H1 (cell line): Measurements from ENCODE around the gene SORBS1. TPM values are rescaled to one million over a fixed set of nuclear protein-coding genes. Genes with fewer than 3 reads are reported as not detected.

Experiments
- CTCF ChIA-PET: fragments of 300-600 bp; sonication (Branson Sonifier 250); formaldehyde crosslinking; loops from one replicate; lab custom pipeline; 2021; ENCODE audit not compliant: partially characterized antibody; lab: Charles Lee
- POLR2A ChIA-PET: fragments of 300-600 bp; sonication (Branson Sonifier 250); formaldehyde crosslinking; loops from one replicate; lab custom pipeline; 2021; ENCODE audit warnings: inconsistent platforms; ENCODE audit not compliant: partially characterized antibody; lab: Charles Lee
- DNase-seq, 2 experiments: peaks; one replicate each; pipeline versions ENCODE4 v3.0.0 to v3.0.0-alpha.2; 2010 to 2022; ENCODE audit warnings: low spot score in 2 of 2, low read depth in 1 of 2, mixed read lengths in 1 of 2
- FAIRE-seq: peaks from 2 replicates; lab custom pipeline; 2011; peaks lifted over from hg19 to GRCh38; lab: Jason Lieb, UNC
- H2AFZ ChIP-seq: 2 replicates; pipeline ENCODE4 v1.8.1; 2012; ENCODE audit warnings: low read length, inconsistent platforms
- H2AK5ac ChIP-seq: 2 replicates; pipeline ENCODE4 v1.6.1; 2013; ENCODE audit warnings: low read depth, low read length
- H2BK120ac ChIP-seq: replicated peaks from 2 replicates; pipeline ENCODE3; 2013; ENCODE audit warnings: low read depth, low read length, inconsistent platforms
- H2BK12ac ChIP-seq: 2 replicates; pipeline ENCODE4 v1.6.1; 2013; ENCODE audit warnings: low read depth, low read length
- H2BK15ac ChIP-seq: 2 replicates; pipeline ENCODE4 v1.6.1; 2013; ENCODE audit warnings: low read length
- H2BK20ac ChIP-seq: 2 replicates; pipeline ENCODE4 v1.6.1; 2013; ENCODE audit warnings: low read length
- H2BK5ac ChIP-seq: 2 replicates; pipeline ENCODE4 v1.6.1; 2013; ENCODE audit warnings: low read depth, low read length
- H3K14ac ChIP-seq: 2 replicates; pipeline ENCODE4 v1.6.1; 2013; ENCODE audit warnings: inconsistent platforms; ENCODE audit not compliant: insufficient read length
- H3K18ac ChIP-seq: 2 replicates; pipeline ENCODE4 v1.6.1; 2013; ENCODE audit warnings: low read length; ENCODE audit errors: extremely low read depth
- H3K23ac ChIP-seq: 2 replicates; pipeline ENCODE4 v1.6.1; 2013; ENCODE audit warnings: inconsistent platforms; ENCODE audit not compliant: insufficient read length
- H3K23me2 ChIP-seq: 2 replicates; pipeline ENCODE4 v1.6.1; 2013; ENCODE audit warnings: low read depth, low read length
- H3K27ac ChIP-seq: 2 replicates; pipeline ENCODE4 v1.6.1; 2011; ENCODE audit warnings: low read depth, low read length, inconsistent platforms
- H3K27me3 ChIP-seq, 4 experiments: replicated peaks in 1 of 4; 1 replicate in 1 of 4; 2 replicates in 3 of 4; pipeline versions ENCODE4 v1.6.1 to v1.8.1; 2011 to 2013; ENCODE audit warnings: low read length in 3 of 4, mild to moderate bottlenecking in 3 of 4, inconsistent platforms in 2 of 4, mixed read lengths in 2 of 4, moderate library complexity in 1 of 4; ENCODE audit not compliant: control insufficient read depth in 3 of 4, insufficient read depth in 3 of 4; ENCODE audit errors: extremely low read depth in 1 of 4
- H3K36me3 ChIP-seq, 4 experiments: 2 replicates each; pipeline versions ENCODE4 v1.6.1 to v1.8.1; 2011 to 2013; ENCODE audit warnings: mild to moderate bottlenecking in 4 of 4, low read length in 3 of 4, moderate library complexity in 2 of 4, control low read depth in 1 of 4, inconsistent platforms in 1 of 4; ENCODE audit not compliant: insufficient read depth in 4 of 4, control insufficient read depth in 2 of 4
- H3K4ac ChIP-seq: replicated peaks from 2 replicates; pipeline ENCODE3; 2013; ENCODE audit warnings: low read length, low read depth, mixed read lengths, inconsistent platforms; ENCODE audit not compliant: insufficient read length
- H3K4me1 ChIP-seq, 4 experiments: replicated peaks in 1 of 4; 1 replicate in 1 of 4; 2 replicates in 3 of 4; pipeline versions ENCODE4 v1.6.1 to v1.8.1; 2011 to 2013; ENCODE audit warnings: low read length in 3 of 4, inconsistent platforms in 2 of 4, mixed read lengths in 1 of 4; ENCODE audit not compliant: insufficient read depth in 4 of 4, control insufficient read depth in 3 of 4
- H3K4me2 ChIP-seq, 2 experiments: 2 replicates each; pipeline versions ENCODE4 v1.6.1 to v1.8.1; 2011 to 2013; ENCODE audit warnings: low read depth in 2 of 2, low read length in 2 of 2, control low read depth in 1 of 2, inconsistent platforms in 1 of 2, mild to moderate bottlenecking in 1 of 2; ENCODE audit not compliant: insufficient read depth in 1 of 2
- H3K4me3 ChIP-seq, 4 experiments: fragments of 200-600, 300-600 bp in 1 of 4; sonication (generic), shearing (Covaris generic), sonication (Bioruptor Twin) in 1 of 4; 2 replicates each; pipeline versions ENCODE4 v1.5.1 to v1.8.1; 2011 to 2016; ENCODE audit warnings: low read length in 4 of 4, low read depth in 3 of 4, control low read depth in 2 of 4, inconsistent platforms in 2 of 4, mild to moderate bottlenecking in 2 of 4, mixed read lengths in 1 of 4, moderate library complexity in 1 of 4; ENCODE audit not compliant: insufficient read depth in 2 of 4; ENCODE audit errors: extremely low read depth in 1 of 4
- H3K56ac ChIP-seq: replicated peaks from 2 replicates; pipeline ENCODE3; 2013; ENCODE audit warnings: low read depth, mild to moderate bottlenecking, mixed read lengths, low read length, inconsistent platforms; ENCODE audit not compliant: insufficient read length
- H3K79me1 ChIP-seq: 2 replicates; pipeline ENCODE4 v1.6.1; 2013; ENCODE audit warnings: low read depth, low read length, control low read depth
- H3K79me2 ChIP-seq, 2 experiments: 2 replicates each; pipeline versions ENCODE4 v1.6.1 to v1.8.1; 2012 to 2013; ENCODE audit warnings: low read length in 2 of 2, mild to moderate bottlenecking in 2 of 2, inconsistent platforms in 1 of 2; ENCODE audit not compliant: insufficient read depth in 2 of 2, control insufficient read depth in 1 of 2
- H3K9ac ChIP-seq, 4 experiments: replicated peaks in 1 of 4; 1 replicate in 1 of 4; 2 replicates in 3 of 4; pipeline versions ENCODE4 v1.6.1 to v1.8.1; 2011 to 2013; ENCODE audit warnings: low read depth in 3 of 4, low read length in 3 of 4, control low read depth in 2 of 4, mild to moderate bottlenecking in 2 of 4, moderate library complexity in 2 of 4, inconsistent platforms in 1 of 4; ENCODE audit errors: extremely low read depth in 1 of 4
- H3K9me3 ChIP-seq, 2 experiments: 2 replicates each; pipeline versions ENCODE4 v1.6.1 to v1.8.1; 2012 to 2013; ENCODE audit warnings: mild to moderate bottlenecking in 2 of 2, moderate library complexity in 2 of 2, control low read depth in 1 of 2, inconsistent platforms in 1 of 2, low read depth in 1 of 2, low read length in 1 of 2, mixed read lengths in 1 of 2; ENCODE audit not compliant: insufficient read depth in 2 of 2
- H4K20me1 ChIP-seq, 2 experiments: replicated peaks in 1 of 2; 2 replicates each; pipeline versions ENCODE3 to v1.8.1; 2011 to 2013; ENCODE audit warnings: inconsistent platforms in 2 of 2, low read length in 2 of 2, mild to moderate bottlenecking in 1 of 2; ENCODE audit not compliant: insufficient read depth in 2 of 2, control insufficient read depth in 1 of 2
- H4K5ac ChIP-seq: 2 replicates; pipeline ENCODE4 v1.6.1; 2013; ENCODE audit warnings: low read length, low read depth, mixed read lengths, inconsistent platforms; ENCODE audit not compliant: insufficient read length
- H4K8ac ChIP-seq: 2 replicates; pipeline ENCODE4 v1.8.0; 2013; ENCODE audit warnings: mild to moderate bottlenecking, moderate library complexity, low read length, inconsistent platforms; ENCODE audit not compliant: insufficient read depth; ENCODE audit errors: extremely low read depth
- H4K91ac ChIP-seq: replicated peaks from 2 replicates; pipeline ENCODE3; 2013; ENCODE audit warnings: low read length, mixed read lengths, inconsistent platforms; ENCODE audit not compliant: insufficient read length
- BACH1 ChIP-seq: IDR thresholded peaks from 2 replicates; pipeline ENCODE4 v1.6.1; 2012; ENCODE audit warnings: low read length, improper control_type of control experiment
- CEBPB ChIP-seq: IDR thresholded peaks from 2 replicates; pipeline ENCODE4 v1.6.1; 2012; ENCODE audit warnings: low read depth, low read length
- EGR1 ChIP-seq: IDR thresholded peaks from 2 replicates; pipeline ENCODE4 v1.6.1; 2011; ENCODE audit warnings: low read depth, low read length, borderline replicate concordance
- HDAC6 ChIP-seq: IDR thresholded peaks from one replicate; pipeline ENCODE4 v1.7.1; 2012; ENCODE audit warnings: low read depth, mild to moderate bottlenecking, inconsistent platforms, low read length, moderate library complexity
- RAD21 ChIP-seq, 2 experiments: IDR thresholded peaks in 1 of 2; conservative IDR thresholded peaks in 1 of 2; 2 replicates each; pipeline ENCODE4 v1.6.1; 2011; ENCODE audit warnings: low read depth in 2 of 2, low read length in 2 of 2, improper control_type of control experiment in 1 of 2, inconsistent platforms in 1 of 2, mild to moderate bottlenecking in 1 of 2, moderate library complexity in 1 of 2
- SIRT6 ChIP-seq: IDR thresholded peaks from one replicate; pipeline ENCODE4 v1.7.1; 2012; ENCODE audit warnings: low read length, inconsistent platforms
- SP4 ChIP-seq: IDR thresholded peaks from 2 replicates; pipeline ENCODE4 v1.6.1; 2012; ENCODE audit warnings: low read length, inconsistent platforms
- WGBS, 2 experiments: shearing (Covaris generic) in 1 of 2; methylation state at CpG; one replicate each; pipeline versions ENCODE4 v1.1.6 to v1.1.7; 2013 to 2015; ENCODE audit warnings: low lambda C conversion rate in 2 of 2, mixed read lengths in 2 of 2, inconsistent platforms in 1 of 2, low coverage in 1 of 2, missing lambda C conversion rate in 1 of 2; ENCODE audit not compliant: insufficient replicate concordance in 2 of 2, insufficient coverage in 1 of 2, insufficient read length in 1 of 2; ENCODE audit errors: extremely low coverage in 1 of 2, missing lambda C conversion rate in 1 of 2; 5-methylcytosine and 5-hydroxymethylcytosine counted together
- polyA plus RNA-seq, 7 experiments: library from polyadenylated mRNA; depleted of rRNA in 3 of 7; stranded (reverse) in 5 of 7; unstranded in 2 of 7; fragments of >200 nt in 5 of 7; fragments of 200-250 nt in 2 of 7; gene quantifications; 1 replicate in 5 of 7; 2 replicates in 1 of 7; 4 replicates in 1 of 7; pipeline versions ENCODE4 v1.2.1 to v1.2.3, GENCODE V29; 2011 to 2013; ENCODE audit warnings: missing spikeins in 2 of 7, mixed read lengths in 2 of 7
- total RNA-seq: library from RNA; stranded (reverse); fragmentation: NEBNext Ultra II Directional; extraction: Animal tissue kit (Norgen Biotek cat#: 25700); gene quantifications from 2 replicates; pipeline ENCODE4 v1.2.1, GENCODE V29; 2021

Gene SORBS1
- total and polyA plus RNA-seq, 2 of the 8 experiments (the other 6 are each of a cell fraction or from before 2014, with no cell fraction given) = 16.0 to 35.0 TPM

GRCh38 chr10:95408983-95409873, 151.9 kb downstream of the SORBS1 start:
- Histone ChIP-seq H3K4me3 (peak overlapping the region in 3 of 4 experiments; percentile 2 to 43 (median 15); a peak in 4 of 8 replicates), H3K4ac (no peak overlapping the region), H2BK20ac (peak overlapping the region; percentile 26; the same call in 1 of the 2 replicates), H3K23ac (no peak overlapping the region), H3K9me3 (no peaks in the 10 kb centered on the region), H2BK15ac (no peak overlapping the region), H3K18ac (peak overlapping the region; percentile 84; the same call in 1 of the 2 replicates), H3K23me2 (no peaks in the 10 kb centered on the region), H2BK5ac (peak overlapping the region; percentile 90; the same call in 1 of the 2 replicates), H2BK120ac (peak overlapping the region; percentile 95), H3K27me3 (no peaks in the 10 kb centered on the region; a peak in 1 of 7 replicates), H2AK5ac (no peak overlapping the region; the same call in 1 of the 2 replicates), H3K4me1 (peaks cover 4 to 12% (median 8%) of the 10 kb centered on the region in 4 experiments), H3K4me2 (peak overlapping the region; percentile 19 to 49), H3K56ac (no peak overlapping the region), H3K27ac (peak overlapping the region; percentile 47; the same call in 1 of the 2 replicates), H2AFZ (no peak overlapping the region), H3K14ac (no peak overlapping the region), H4K5ac (peak overlapping the region; percentile 79), H3K9ac (peak overlapping the region in 2 of 4 experiments; percentile 13 to 37; a peak in 3 of 7 replicates), H4K91ac (peak overlapping the region; percentile 58), H3K79me1 (no peaks in the 10 kb centered on the region), H3K79me2 (no peaks in the 10 kb centered on the region), H4K20me1 (no peaks in the 10 kb centered on the region), H4K8ac (peak overlapping the region; percentile 23; the same call in 1 of the 2 replicates), H2BK12ac (peak overlapping the region; percentile 91; the same call in 1 of the 2 replicates), H3K36me3 (peaks cover 0 to 9% (median 3%) of the 10 kb centered on the region in 4 experiments; a peak in 2 of 8 replicates)
- peak; percentile 69 for FAIRE-seq
- no peak for DNase-seq
- 10% methylated on average over 3 of the region's 3 CpGs; no CpG with 5 or more reads in 1 of the 2 experiments for WGBS, 2 experiments
- ChIA-PET CTCF (interaction anchor here (1.2 to 6.9 kb wide), 5 partner anchors 19 to 195 kb away, joined by 3 to 60 read pairs (median 8); no protein-coding TSS in a partner anchor), POLR2A (interaction anchor here (0.6 to 1.2 kb wide), 3 partner anchors 19 to 44 kb away, joined by 3 read pairs; no protein-coding TSS in a partner anchor)
- TF ChIP-seq CEBPB (no peak), EGR1 (no peak), HDAC6 (no peak), SIRT6 (no peak), BACH1 (no peak), SP4 (no peak), RAD21 (IDR thresholded peaks at IDR 0.05 in 1 of 2, conservative IDR thresholded peaks at IDR 0.05 in 1 of 2; ENCODE audit: low read depth in 2 of 2, low read length in 2 of 2) (no peak)
